CD4-positive, alpha-beta T cell treated with Interleukin-1 beta for 1 hour (primary cell): ENCODE measurements around the gene CGRRF1.

ENCODE experiments used
- DNase-seq, 2 donors: peaks; one replicate each; pipeline ENCODE4 v3.0.0-alpha.2; 2020 to 2022

The CGRRF1 gene, protein sequence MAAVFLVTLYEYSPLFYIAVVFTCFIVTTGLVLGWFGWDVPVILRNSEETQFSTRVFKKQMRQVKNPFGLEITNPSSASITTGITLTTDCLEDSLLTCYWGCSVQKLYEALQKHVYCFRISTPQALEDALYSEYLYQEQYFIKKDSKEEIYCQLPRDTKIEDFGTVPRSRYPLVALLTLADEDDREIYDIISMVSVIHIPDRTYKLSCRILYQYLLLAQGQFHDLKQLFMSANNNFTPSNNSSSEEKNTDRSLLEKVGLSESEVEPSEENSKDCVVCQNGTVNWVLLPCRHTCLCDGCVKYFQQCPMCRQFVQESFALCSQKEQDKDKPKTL

DNA sequence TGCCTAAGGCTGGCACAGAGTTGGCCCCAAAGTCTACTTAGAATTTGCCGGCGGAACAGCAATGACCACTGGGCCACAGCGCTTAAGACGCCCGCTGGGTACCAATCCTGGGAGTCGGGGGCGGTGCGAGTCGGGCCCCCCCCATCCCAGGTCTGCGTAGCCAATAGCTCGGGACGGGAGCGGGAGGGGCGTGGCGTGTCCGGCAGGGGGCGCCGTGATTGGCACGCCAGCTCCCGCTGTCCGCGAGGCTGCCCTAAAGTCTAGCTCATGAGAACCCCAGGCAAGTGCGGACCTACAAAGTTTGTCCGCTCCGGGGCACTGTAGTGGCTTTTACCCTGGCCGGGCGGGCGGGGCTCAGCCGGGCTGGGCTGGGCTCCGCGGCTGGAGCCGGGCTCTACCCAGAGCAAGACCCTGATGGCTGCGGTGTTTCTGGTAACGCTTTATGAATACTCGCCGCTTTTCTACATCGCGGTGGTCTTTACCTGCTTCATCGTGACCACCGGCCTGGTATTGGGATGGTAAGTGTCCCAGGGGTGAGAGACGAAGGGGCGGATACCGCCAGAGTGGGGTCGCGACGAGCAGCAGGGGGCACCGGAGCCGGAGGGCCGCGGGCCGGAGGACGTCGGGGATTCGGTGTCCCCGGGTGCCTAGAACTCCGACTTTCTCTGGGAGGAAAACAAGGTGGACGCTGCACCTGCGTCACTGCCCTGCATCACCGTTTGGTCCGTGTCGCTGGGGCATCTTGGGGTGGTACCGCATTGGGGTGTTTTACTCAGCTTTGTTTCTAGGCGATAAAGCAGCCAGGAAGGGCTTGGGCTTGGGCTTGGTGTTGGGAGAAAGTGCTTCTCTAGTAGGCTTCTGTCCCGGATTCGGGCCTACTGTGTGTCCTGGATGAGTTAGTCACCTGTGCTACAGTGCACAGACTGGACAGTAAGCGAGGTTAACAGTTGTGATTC is at the start of gene CGRRF1:
TSS of gene CGRRF1 (plus strand) at position 361 of the 956 bp plus-strand sequence. CDS start at position 415, 54 bp downstream.
- peak; percentile 96 to 97 for DNase-seq

DNA sequence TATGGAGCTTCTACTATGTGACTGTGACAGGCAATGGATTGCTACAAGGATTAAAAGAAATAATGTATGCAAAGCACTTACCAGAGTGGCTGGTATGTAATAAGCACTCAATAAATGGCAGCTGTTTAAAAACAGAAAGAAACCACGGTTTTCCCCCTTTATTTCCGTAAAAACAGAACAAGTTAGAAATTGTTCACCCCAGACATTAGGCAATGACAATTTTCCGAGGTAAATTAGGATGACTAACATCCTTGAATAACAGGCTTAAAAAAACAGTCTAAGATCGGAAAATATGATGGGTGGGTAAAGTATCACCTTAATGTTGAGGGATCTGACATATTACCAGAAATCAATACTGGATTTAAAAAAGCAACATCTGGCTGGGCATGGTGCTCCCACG is 47.7 kb upstream of the CGRRF1 start:
- DNase-seq, result no peak

DNA sequence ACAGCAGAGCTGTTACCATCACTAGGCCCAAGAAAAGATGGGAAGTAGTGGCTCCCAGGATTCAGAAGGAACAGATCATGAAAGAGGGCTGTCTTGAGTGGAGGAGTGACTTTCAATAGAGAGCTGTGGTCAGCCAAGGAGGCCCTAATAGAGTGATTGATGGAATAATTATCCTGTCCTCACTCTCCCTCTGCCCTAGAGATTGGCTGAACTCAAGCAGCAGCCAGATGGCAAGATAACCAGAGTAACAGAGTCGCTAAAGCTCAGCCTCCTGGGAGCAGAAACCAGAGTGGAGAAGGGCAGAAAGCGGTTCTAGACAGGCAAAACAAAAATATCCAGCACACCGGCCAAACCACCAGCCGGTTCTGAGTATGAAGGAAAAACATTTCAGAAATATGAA is 44.1 kb upstream of the CGRRF1 start:
- DNase-seq, result no peak

- no peak for DNase-seq
Measured at GRCh38 chr14:54467280-54467679, 42.4 kb upstream of the CGRRF1 start.

GRCh38 chr14:54470701-54471100 is 39.0 kb upstream of the CGRRF1 start:
- DNase-seq, result no peak

GRCh38 chr14:54471641-54472040 is 38.1 kb upstream of the CGRRF1 start:
- DNase-seq, result no peak

DNA sequence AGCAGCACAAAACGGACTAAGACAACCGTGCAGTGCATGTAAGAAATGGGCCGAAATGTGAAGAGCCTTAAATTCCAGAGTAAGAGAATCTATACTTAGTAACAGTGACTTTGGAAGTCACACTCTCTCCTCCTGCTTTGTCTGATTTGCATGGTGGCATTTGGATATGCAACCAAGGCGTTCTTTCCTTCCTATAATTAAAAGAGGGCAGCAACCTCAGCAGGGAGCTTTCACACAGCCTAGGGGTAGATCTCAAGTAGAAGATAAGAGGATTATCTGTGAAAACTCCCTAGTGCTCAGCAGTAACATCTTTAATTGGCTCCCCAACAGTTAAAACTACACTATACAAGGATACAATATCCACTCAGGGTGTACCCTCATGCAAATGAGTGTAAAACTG is 37.4 kb upstream of the CGRRF1 start:
- DNase-seq, result no peak

DNA sequence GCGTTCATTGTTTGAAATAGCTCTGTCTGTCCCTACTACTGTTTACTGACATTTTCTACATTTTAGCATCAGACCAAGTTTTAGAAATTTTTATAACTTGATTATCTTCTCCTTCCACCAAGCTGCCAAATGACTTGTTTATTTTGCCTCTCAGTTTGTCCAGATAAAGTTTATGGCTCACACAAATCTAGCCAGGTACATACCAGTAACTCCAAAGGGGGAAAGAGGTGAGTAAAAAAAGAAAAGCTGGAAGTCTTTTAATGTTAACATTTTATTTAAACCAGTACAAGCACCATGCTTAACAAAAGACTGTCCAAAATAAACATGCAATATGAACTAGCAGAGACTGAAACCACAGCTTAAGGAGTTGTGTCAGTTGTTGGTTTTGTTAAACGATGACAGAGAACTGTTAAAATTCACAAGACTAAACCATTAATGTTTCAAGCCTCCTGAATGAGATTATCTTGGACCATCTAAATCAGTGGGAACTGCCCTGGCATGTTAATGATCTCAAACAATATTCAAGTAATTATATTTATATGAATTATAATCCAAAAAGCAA is 35.4 kb upstream of the CGRRF1 start:
- no peak for DNase-seq

GRCh38 chr14:54475187-54475899 is 34.4 kb upstream of the CGRRF1 start:
- no peak for DNase-seq

DNA sequence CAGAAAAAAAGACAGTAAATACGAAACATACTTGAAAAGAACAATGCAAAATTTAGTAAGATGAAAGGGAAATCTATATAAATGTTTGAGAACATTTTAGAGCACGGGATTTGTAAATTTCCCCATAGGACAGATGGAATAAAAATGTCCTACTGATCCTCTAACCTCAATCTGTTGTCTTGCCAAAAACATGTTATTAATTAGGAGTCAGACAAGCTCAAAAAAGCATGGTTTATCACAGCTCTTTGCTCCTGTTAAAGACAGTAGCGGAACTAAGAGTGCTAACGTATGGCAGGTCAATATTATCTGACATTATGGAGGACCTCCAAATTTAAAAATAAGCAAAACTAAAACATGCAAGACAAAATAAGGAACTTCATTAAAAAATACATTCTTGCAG is 33.8 kb upstream of the CGRRF1 start:
- DNase-seq, result no peak

DNA sequence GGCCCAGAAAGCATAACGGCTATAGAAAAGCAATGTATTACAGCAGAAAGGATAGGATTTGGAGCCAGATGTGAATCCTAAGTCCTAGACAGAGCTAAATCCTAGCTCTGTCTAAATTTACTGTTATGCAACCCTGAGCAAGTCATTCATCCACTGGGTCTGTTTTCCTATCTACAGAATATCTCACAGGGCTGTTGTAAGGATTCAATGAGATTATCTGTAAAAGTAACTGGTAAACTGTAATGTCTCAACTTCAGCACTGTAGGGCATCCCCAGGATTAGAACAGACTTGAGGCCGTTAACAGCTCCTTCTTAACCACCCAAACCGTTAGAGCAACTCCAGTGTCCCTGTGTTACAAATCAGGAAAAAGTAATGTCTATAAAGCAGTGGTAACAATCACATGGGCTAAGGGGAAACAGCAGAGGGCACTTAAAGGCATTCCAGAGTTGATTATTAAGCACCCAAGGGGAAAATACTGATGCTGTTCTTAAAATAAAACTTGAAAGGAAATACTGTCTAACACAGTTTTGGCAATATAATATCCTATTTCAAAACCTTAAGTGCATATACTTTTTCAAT is 31.0 kb upstream of the CGRRF1 start:
- DNase-seq, result no peak

- DNase-seq, result no peak
Measured at GRCh38 chr14:54480830-54481562, 28.7 kb upstream of the CGRRF1 start.

GRCh38 chr14:54481695-54482094 is 28.0 kb upstream of the CGRRF1 start:
- no peak for DNase-seq

- no peak for DNase-seq
Measured at GRCh38 chr14:54483073-54483745, 26.5 kb upstream of the CGRRF1 start.

DNA sequence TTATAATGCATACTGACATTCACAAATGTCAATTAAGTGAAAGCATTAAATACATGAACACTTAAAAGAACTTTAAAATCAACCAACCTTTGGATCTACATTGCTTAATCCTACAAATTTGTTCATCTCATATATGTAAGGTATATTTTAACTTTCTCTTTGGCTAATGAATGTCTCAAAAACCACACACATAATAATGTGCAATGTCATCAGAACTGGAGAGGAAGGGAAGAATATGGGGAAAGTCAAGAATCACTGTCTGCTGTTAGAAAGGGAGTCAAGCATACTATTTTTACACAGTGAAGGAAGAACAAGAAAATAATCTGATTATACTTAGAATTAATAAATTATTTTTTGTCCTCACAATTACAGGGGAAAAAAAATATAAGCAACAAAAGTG is 25.9 kb upstream of the CGRRF1 start:
- DNase-seq, result no peak

- DNase-seq, result no peak
Measured at GRCh38 chr14:54486685-54487084, 23.0 kb upstream of the CGRRF1 start.

DNA sequence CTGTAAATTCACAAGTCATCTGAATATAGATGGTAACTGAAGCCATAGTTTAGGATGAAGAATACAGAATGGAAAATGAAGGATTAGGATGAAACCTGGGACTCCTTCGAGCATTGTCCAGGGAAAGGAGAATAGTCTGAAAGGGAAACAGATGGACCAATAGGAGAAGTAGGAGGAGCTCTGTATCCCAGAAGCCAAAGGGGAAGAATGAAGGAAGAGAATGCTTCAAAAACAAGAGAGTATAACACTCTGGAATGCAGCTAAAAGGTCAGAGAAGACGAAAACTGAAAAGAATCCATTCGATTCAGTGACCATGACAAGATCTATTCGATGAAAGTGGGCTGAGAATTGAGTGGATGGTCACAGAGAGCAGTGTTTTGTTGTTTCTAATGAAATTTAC is 21.9 kb upstream of the CGRRF1 start:
- no peak for DNase-seq

- no peak for DNase-seq
Measured at GRCh38 chr14:54488318-54488645, 21.4 kb upstream of the CGRRF1 start.

- peak; percentile 91 to 93 for DNase-seq
Measured at GRCh38 chr14:54488646-54489317, 20.9 kb upstream of the CGRRF1 start, which contains the start of gene GMFB. GMFB (minus strand) TSS chr14:54488980; CDS start chr14:54488927, 53 bp downstream.

- DNase-seq, result no peak
Measured at GRCh38 chr14:54489318-54489683, 20.4 kb upstream of the CGRRF1 start.
